GM23338 (cell line): ENCODE data around the gene TMEM14A. TPM values are rescaled to one million over a fixed set of nuclear protein-coding genes. Genes with fewer than 3 reads are reported as not detected.

Experiments used
- ATAC-seq: fragments of 200-7000 bp; cut with Tn5 transposase; 3 replicates; pipeline ENCODE4 v1.9.1; 2020
- DNase-seq: peaks from one replicate; pipeline ENCODE4 v3.0.0-alpha.2; 2015; ENCODE audit warnings: low spot score
- H2AFZ ChIP-seq: fragments of 200-600 bp; sonication (generic); 2 replicates; pipeline ENCODE4 v1.8.0; 2016; ENCODE audit warnings: antibody characterized with exemption, mild to moderate bottlenecking, moderate library complexity
- H3F3A ChIP-seq: fragments of 200-600 bp; sonication (generic); replicated peaks from 2 replicates; pipeline ENCODE4 v1.8.0; 2017; ENCODE audit warnings: antibody characterized with exemption, mixed run types, low read depth
- H3K27ac ChIP-seq: fragments of 200-600 bp; sonication (generic); 2 replicates; pipeline ENCODE4 v1.6.1; 2016; ENCODE audit warnings: low read depth
- H3K27me3 ChIP-seq: fragments of 200-600 bp; sonication (generic); 2 replicates; pipeline ENCODE4 v1.8.0; 2016; ENCODE audit warnings: mild to moderate bottlenecking, mixed run types, moderate library complexity; ENCODE audit not compliant: insufficient read depth
- H3K36me3 ChIP-seq: fragments of 200-600 bp; sonication (generic); 2 replicates; pipeline ENCODE4 v1.8.0; 2016; ENCODE audit warnings: mild to moderate bottlenecking; ENCODE audit not compliant: insufficient read depth
- H3K4me1 ChIP-seq: fragments of 200-600 bp; sonication (generic); 2 replicates; pipeline ENCODE4 v1.8.0; 2016; ENCODE audit warnings: mild to moderate bottlenecking, moderate library complexity; ENCODE audit not compliant: insufficient read depth
- H3K4me2 ChIP-seq: fragments of 200-600 bp; sonication (generic); 2 replicates; pipeline ENCODE4 v1.7.1; 2017; ENCODE audit warnings: mixed run types
- H3K4me3 ChIP-seq: fragments of 200-600 bp; sonication (generic); 2 replicates; pipeline ENCODE4 v1.6.1; 2016; ENCODE audit warnings: mixed run types
- H3K79me2 ChIP-seq: fragments of 200-600 bp; sonication (generic); replicated peaks from 2 replicates; pipeline ENCODE4 v1.8.0; 2017; ENCODE audit warnings: mild to moderate bottlenecking; ENCODE audit not compliant: insufficient read depth
- H3K9me2 ChIP-seq: fragments of 200-600 bp; sonication (generic); 2 replicates; pipeline ENCODE4 v1.8.0; 2017; ENCODE audit not compliant: insufficient read depth
- H4K20me1 ChIP-seq: fragments of 200-600 bp; sonication (generic); replicated peaks from 2 replicates; pipeline ENCODE4 v1.8.0; 2017; ENCODE audit warnings: mild to moderate bottlenecking; ENCODE audit not compliant: insufficient read depth
- H3K27ac Mint-ChIP-seq: 2 replicates; pipeline ENCODE4 v1.8.0; 2020; ENCODE audit warnings: inconsistent platforms, mild to moderate bottlenecking, moderate library complexity, mixed read lengths
- H3K27me3 Mint-ChIP-seq: 3 replicates; pipeline ENCODE4 v1.8.0; 2022; ENCODE audit warnings: low read depth, mild to moderate bottlenecking, moderate library complexity, mixed read lengths, inconsistent platforms; ENCODE audit not compliant: insufficient read depth, poor library complexity
- H3K36me3 Mint-ChIP-seq: 3 replicates; pipeline ENCODE4 v1.8.0; 2021; ENCODE audit warnings: low read depth, mild to moderate bottlenecking, inconsistent platforms, moderate library complexity, mixed read lengths
- H3K4me1 Mint-ChIP-seq: 3 replicates; pipeline ENCODE4 v1.8.0; 2020; ENCODE audit warnings: mild to moderate bottlenecking, inconsistent platforms, mixed read lengths
- H3K4me3 Mint-ChIP-seq: 3 replicates; pipeline ENCODE4 v1.8.0; 2021; ENCODE audit warnings: moderate library complexity, mild to moderate bottlenecking, inconsistent platforms, mixed read lengths
- H3K9me3 Mint-ChIP-seq: 3 replicates; pipeline ENCODE4 v1.8.0; 2020; ENCODE audit warnings: moderate library complexity, mild to moderate bottlenecking, inconsistent platforms, mixed read lengths
- CREB1 ChIP-seq: fragments of 250-450 bp; sonication (Bioruptor Pico); IDR thresholded peaks from 2 replicates; pipeline ENCODE4 v1.5.0; 2020; ENCODE audit warnings: low read depth, mild to moderate bottlenecking, moderate library complexity
- EZH2 ChIP-seq: fragments of 200-600 bp; sonication (generic); IDR thresholded peaks from one replicate; pipeline ENCODE4 v1.8.0; 2017; ENCODE audit warnings: antibody characterized with exemption, mild to moderate bottlenecking, low read depth; ENCODE audit not compliant: unreplicated experiment
- EZH2phosphoT487 ChIP-seq: fragments of 200-600 bp; sonication (generic); IDR thresholded peaks from one replicate; pipeline ENCODE4 v1.8.1; 2018; ENCODE audit warnings: antibody characterized with exemption; ENCODE audit not compliant: unreplicated experiment
- JUNB ChIP-seq: IDR thresholded peaks from one replicate; pipeline ENCODE4 v1.6.1; 2016; ENCODE audit warnings: antibody characterized with exemption; ENCODE audit not compliant: unreplicated experiment
- NANOG ChIP-seq: IDR thresholded peaks from 2 replicates; pipeline ENCODE4 v1.6.1; 2016; ENCODE audit warnings: antibody characterized with exemption, borderline replicate concordance
- POLR2AphosphoS5 ChIP-seq: IDR thresholded peaks from 2 replicates; pipeline ENCODE4 v1.6.1; 2016; ENCODE audit warnings: antibody characterized with exemption, low read depth
- STAT1 ChIP-seq: IDR thresholded peaks from one replicate; pipeline ENCODE4 v1.6.1; 2016; ENCODE audit warnings: antibody characterized with exemption; ENCODE audit not compliant: unreplicated experiment
- ZNF114 ChIP-seq: fragments of 250-450 bp; sonication (Bioruptor Pico); IDR thresholded peaks from 2 replicates; pipeline ENCODE4 v1.5.0; 2020; ENCODE audit warnings: mild to moderate bottlenecking, moderate library complexity
- ZNF331 ChIP-seq: fragments of 250-450 bp; sonication (Bioruptor Pico); IDR thresholded peaks from 2 replicates; pipeline ENCODE4 v1.5.0; 2020; ENCODE audit warnings: low read depth, mild to moderate bottlenecking, moderate library complexity
- polyA plus RNA-seq: library from polyadenylated mRNA; unstranded; fragments of >200 nt; fragmentation: Nextera tagmentation; extraction: Ambion mirVana; gene quantifications from 2 replicates; pipeline ENCODE4 v1.2.1, GENCODE V29; 2016
- total RNA-seq: library from RNA; depleted of rRNA; stranded (reverse); fragments of >200 nt; shearing (Covaris generic); gene quantifications from 2 replicates; pipeline ENCODE4 v1.2.3, GENCODE V29; 2014
- TF ChIP-seq, protein P1 (sequence below): fragments of 250-450 bp; sonication (Bioruptor Pico); IDR thresholded peaks from 2 replicates; pipeline ENCODE4 v1.5.0; 2020; ENCODE audit warnings: mild to moderate bottlenecking, moderate library complexity
- TF ChIP-seq, protein P2 (sequence below): IDR thresholded peaks from 2 replicates; pipeline ENCODE4 v1.6.1; 2016; ENCODE audit warnings: antibody characterized with exemption
- TF ChIP-seq, protein P3 (sequence below): IDR thresholded peaks from one replicate; pipeline ENCODE4 v1.6.1; 2018; ENCODE audit warnings: antibody characterized with exemption; ENCODE audit not compliant: unreplicated experiment
- TF ChIP-seq, protein P4 (sequence below), 2 experiments: fragments of 200-600 bp in 1 of 2; sonication (generic) in 1 of 2; conservative IDR thresholded peaks; 2 replicates each; pipeline versions ENCODE4 v1.5.1 to v1.6.1; 2016 to 2017; ENCODE audit warnings: antibody characterized with exemption in 2 of 2, low read depth in 2 of 2, mild to moderate bottlenecking in 2 of 2, moderate library complexity in 1 of 2

TMEM14A gene
- total and polyA plus RNA-seq, 2 experiments from 2014 or later, result 13.9 to 36.0 TPM

GRCh38 chr6:52726741-52727535 is 56.0 kb downstream of the TMEM14A start:
- H3K36me3 ChIP-seq, result no peaks in the 10 kb centered on the region
- TF ChIP-seq, protein P1, sequence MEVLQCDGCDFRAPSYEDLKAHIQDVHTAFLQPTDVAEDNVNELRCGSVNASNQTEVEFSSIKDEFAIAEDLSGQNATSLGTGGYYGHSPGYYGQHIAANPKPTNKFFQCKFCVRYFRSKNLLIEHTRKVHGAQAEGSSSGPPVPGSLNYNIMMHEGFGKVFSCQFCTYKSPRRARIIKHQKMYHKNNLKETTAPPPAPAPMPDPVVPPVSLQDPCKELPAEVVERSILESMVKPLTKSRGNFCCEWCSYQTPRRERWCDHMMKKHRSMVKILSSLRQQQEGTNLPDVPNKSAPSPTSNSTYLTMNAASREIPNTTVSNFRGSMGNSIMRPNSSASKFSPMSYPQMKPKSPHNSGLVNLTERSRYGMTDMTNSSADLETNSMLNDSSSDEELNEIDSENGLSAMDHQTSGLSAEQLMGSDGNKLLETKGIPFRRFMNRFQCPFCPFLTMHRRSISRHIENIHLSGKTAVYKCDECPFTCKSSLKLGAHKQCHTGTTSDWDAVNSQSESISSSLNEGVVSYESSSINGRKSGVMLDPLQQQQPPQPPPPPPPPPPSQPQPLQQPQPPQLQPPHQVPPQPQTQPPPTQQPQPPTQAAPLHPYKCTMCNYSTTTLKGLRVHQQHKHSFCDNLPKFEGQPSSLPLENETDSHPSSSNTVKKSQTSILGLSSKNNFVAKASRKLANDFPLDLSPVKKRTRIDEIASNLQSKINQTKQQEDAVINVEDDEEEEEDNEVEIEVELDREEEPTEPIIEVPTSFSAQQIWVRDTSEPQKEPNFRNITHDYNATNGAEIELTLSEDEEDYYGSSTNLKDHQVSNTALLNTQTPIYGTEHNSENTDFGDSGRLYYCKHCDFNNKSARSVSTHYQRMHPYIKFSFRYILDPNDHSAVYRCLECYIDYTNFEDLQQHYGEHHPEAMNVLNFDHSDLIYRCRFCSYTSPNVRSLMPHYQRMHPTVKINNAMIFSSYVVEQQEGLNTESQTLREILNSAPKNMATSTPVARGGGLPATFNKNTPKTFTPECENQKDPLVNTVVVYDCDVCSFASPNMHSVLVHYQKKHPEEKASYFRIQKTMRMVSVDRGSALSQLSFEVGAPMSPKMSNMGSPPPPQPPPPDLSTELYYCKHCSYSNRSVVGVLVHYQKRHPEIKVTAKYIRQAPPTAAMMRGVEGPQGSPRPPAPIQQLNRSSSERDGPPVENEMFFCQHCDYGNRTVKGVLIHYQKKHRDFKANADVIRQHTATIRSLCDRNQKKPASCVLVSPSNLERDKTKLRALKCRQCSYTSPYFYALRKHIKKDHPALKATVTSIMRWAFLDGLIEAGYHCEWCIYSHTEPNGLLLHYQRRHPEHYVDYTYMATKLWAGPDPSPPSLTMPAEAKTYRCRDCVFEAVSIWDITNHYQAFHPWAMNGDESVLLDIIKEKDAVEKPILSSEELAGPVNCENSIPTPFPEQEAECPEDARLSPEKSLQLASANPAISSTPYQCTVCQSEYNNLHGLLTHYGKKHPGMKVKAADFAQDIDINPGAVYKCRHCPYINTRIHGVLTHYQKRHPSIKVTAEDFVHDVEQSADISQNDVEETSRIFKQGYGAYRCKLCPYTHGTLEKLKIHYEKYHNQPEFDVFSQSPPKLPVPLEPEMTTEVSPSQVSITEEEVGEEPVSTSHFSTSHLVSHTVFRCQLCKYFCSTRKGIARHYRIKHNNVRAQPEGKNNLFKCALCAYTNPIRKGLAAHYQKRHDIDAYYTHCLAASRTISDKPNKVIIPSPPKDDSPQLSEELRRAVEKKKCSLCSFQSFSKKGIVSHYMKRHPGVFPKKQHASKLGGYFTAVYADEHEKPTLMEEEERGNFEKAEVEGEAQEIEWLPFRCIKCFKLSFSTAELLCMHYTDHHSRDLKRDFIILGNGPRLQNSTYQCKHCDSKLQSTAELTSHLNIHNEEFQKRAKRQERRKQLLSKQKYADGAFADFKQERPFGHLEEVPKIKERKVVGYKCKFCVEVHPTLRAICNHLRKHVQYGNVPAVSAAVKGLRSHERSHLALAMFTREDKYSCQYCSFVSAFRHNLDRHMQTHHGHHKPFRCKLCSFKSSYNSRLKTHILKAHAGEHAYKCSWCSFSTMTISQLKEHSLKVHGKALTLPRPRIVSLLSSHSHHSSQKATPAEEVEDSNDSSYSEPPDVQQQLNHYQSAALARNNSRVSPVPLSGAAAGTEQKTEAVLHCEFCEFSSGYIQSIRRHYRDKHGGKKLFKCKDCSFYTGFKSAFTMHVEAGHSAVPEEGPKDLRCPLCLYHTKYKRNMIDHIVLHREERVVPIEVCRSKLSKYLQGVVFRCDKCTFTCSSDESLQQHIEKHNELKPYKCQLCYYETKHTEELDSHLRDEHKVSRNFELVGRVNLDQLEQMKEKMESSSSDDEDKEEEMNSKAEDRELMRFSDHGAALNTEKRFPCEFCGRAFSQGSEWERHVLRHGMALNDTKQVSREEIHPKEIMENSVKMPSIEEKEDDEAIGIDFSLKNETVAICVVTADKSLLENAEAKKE, result no peak
- TF ChIP-seq, protein P2, sequence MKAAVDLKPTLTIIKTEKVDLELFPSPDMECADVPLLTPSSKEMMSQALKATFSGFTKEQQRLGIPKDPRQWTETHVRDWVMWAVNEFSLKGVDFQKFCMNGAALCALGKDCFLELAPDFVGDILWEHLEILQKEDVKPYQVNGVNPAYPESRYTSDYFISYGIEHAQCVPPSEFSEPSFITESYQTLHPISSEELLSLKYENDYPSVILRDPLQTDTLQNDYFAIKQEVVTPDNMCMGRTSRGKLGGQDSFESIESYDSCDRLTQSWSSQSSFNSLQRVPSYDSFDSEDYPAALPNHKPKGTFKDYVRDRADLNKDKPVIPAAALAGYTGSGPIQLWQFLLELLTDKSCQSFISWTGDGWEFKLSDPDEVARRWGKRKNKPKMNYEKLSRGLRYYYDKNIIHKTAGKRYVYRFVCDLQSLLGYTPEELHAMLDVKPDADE, result no peak
- TF ChIP-seq EZH2phosphoT487 (no peak), ZNF114 (CRISPR knock-in tag) (no peak), JUNB (no peak), EZH2 (no peak), POLR2AphosphoS5 (no peak), NANOG (no peak), CREB1 (no peak), STAT1 (no peak), ZNF331 (CRISPR knock-in tag) (no peak)
- TF ChIP-seq, protein P3, sequence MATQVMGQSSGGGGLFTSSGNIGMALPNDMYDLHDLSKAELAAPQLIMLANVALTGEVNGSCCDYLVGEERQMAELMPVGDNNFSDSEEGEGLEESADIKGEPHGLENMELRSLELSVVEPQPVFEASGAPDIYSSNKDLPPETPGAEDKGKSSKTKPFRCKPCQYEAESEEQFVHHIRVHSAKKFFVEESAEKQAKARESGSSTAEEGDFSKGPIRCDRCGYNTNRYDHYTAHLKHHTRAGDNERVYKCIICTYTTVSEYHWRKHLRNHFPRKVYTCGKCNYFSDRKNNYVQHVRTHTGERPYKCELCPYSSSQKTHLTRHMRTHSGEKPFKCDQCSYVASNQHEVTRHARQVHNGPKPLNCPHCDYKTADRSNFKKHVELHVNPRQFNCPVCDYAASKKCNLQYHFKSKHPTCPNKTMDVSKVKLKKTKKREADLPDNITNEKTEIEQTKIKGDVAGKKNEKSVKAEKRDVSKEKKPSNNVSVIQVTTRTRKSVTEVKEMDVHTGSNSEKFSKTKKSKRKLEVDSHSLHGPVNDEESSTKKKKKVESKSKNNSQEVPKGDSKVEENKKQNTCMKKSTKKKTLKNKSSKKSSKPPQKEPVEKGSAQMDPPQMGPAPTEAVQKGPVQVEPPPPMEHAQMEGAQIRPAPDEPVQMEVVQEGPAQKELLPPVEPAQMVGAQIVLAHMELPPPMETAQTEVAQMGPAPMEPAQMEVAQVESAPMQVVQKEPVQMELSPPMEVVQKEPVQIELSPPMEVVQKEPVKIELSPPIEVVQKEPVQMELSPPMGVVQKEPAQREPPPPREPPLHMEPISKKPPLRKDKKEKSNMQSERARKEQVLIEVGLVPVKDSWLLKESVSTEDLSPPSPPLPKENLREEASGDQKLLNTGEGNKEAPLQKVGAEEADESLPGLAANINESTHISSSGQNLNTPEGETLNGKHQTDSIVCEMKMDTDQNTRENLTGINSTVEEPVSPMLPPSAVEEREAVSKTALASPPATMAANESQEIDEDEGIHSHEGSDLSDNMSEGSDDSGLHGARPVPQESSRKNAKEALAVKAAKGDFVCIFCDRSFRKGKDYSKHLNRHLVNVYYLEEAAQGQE, result no peak
- TF ChIP-seq, protein P4, sequence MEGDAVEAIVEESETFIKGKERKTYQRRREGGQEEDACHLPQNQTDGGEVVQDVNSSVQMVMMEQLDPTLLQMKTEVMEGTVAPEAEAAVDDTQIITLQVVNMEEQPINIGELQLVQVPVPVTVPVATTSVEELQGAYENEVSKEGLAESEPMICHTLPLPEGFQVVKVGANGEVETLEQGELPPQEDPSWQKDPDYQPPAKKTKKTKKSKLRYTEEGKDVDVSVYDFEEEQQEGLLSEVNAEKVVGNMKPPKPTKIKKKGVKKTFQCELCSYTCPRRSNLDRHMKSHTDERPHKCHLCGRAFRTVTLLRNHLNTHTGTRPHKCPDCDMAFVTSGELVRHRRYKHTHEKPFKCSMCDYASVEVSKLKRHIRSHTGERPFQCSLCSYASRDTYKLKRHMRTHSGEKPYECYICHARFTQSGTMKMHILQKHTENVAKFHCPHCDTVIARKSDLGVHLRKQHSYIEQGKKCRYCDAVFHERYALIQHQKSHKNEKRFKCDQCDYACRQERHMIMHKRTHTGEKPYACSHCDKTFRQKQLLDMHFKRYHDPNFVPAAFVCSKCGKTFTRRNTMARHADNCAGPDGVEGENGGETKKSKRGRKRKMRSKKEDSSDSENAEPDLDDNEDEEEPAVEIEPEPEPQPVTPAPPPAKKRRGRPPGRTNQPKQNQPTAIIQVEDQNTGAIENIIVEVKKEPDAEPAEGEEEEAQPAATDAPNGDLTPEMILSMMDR (conservative IDR thresholded peaks at IDR 0.05; ENCODE audit: low read depth in 2 of 2), result no peak
- no peak overlapping the region for H3K4me2 ChIP-seq
- no peak overlapping the region for H3K4me3 ChIP-seq
- ATAC-seq (no peak), DNase-seq (no peak)
- no peaks in the 10 kb centered on the region for H3K36me3 Mint-ChIP-seq
- H3K4me1 ChIP-seq, result peaks cover 14% of the 10 kb centered on the region
- no peak overlapping the region for H3K27ac ChIP-seq
- H3K27me3 ChIP-seq, result no peaks in the 10 kb centered on the region
- no peak overlapping the region for H3K4me3 Mint-ChIP-seq
- H2AFZ ChIP-seq, result peak overlapping the region; percentile 74
- H3F3A ChIP-seq, result no peaks in the 10 kb centered on the region
- no peaks in the 10 kb centered on the region for H3K9me3 Mint-ChIP-seq
- H4K20me1 ChIP-seq, result no peaks in the 10 kb centered on the region
- peaks cover 33% of the 10 kb centered on the region for H3K4me1 Mint-ChIP-seq
- H3K27ac Mint-ChIP-seq, result no peak overlapping the region; the same call in 1 of the 2 replicates
- H3K9me2 ChIP-seq, result peaks cover 17% of the 10 kb centered on the region
- H3K79me2 ChIP-seq, result no peaks in the 10 kb centered on the region
- H3K27me3 Mint-ChIP-seq, result peaks cover 6% of the 10 kb centered on the region
